HCT116 (cell line): ENCODE results near the gene ARHGAP10. TPM values are rescaled to one million over a fixed set of nuclear protein-coding genes. Genes with fewer than 3 reads are reported as not detected.

Experiments
- ATAC-seq: fragments of 200-7000 bp; cut with Tn5 transposase; 2 replicates; pipeline ENCODE4 v1.9.1; 2020; ENCODE audit warnings: mild to moderate bottlenecking, moderate library complexity
- BruUV-seq: library from RNA; stranded (reverse); fragments of 400-500 nt; replicated peaks from 2 replicates; lab custom pipeline; 2021; lab: Mats Ljungman, UMichigan
- CTCF ChIA-PET: fragments of 300-600 bp; sonication (Branson Sonifier 250); formaldehyde crosslinking; loops from one replicate; lab custom pipeline; 2021; ENCODE audit warnings: antibody characterized with exemption; lab: Charles Lee
- POLR2A ChIA-PET: fragments of 300-600, 350-600 bp; sonication (Branson Sonifier 250); formaldehyde crosslinking; loops from one replicate; lab custom pipeline; 2021; ENCODE audit warnings: antibody characterized with exemption; lab: Charles Lee
- RAD21 ChIA-PET, 2 experiments: fragments of 300-600 bp; sonication (Branson Sonifier 250); formaldehyde crosslinking; loops; one replicate each; lab custom pipeline; 2023; ENCODE audit warnings: low total read pairs in 2 of 2; ENCODE audit not compliant: uncharacterized antibody in 2 of 2, unreplicated experiment in 2 of 2, low non-redundant PET in 1 of 2; lab: Charles Lee
- DNase-seq: peaks from one replicate; pipeline ENCODE4 v3.0.0-alpha.2; 2010; ENCODE audit warnings: low read depth, low spot score
- H2AFZ ChIP-seq: fragments of 200-600 bp; shearing (Covaris generic), sonication (generic); 2 replicates; pipeline ENCODE4 v1.6.1; 2017; ENCODE audit warnings: low read depth, mixed run types, mixed read lengths, antibody characterized with exemption, low read length; ENCODE audit not compliant: poor library complexity, severe bottlenecking
- H3K27ac ChIP-seq: 2 replicates; pipeline ENCODE4 v1.5.1; 2012; ENCODE audit warnings: low read depth, low read length
- H3K27me3 ChIP-seq: fragments of 200-600 bp; sonication (generic); 2 replicates; pipeline ENCODE4 v1.6.1; 2016; ENCODE audit warnings: mixed run types, low read length, mixed read lengths; ENCODE audit not compliant: insufficient read depth
- H3K36me3 ChIP-seq, 2 experiments: fragments of 200-500 bp in 1 of 2; fragments of 200-600 bp in 1 of 2; sonication (Bioruptor generic) in 1 of 2; sonication (generic) in 1 of 2; 2 replicates each; pipeline versions ENCODE4 v1.5.1 to v1.6.1; 2014 to 2016; ENCODE audit warnings: low read length in 2 of 2, inconsistent platforms in 1 of 2, mixed read lengths in 1 of 2, mixed run types in 1 of 2; ENCODE audit not compliant: insufficient read depth in 2 of 2, control insufficient read depth in 1 of 2
- H3K4me1 ChIP-seq, 2 experiments: fragments of 200-600 bp in 1 of 2; sonication (generic) in 1 of 2; 2 replicates each; pipeline versions ENCODE4 v1.5.1 to v1.6.1; 2012 to 2017; ENCODE audit warnings: low read length in 2 of 2, inconsistent platforms in 1 of 2, mild to moderate bottlenecking in 1 of 2, mixed read lengths in 1 of 2, mixed run types in 1 of 2, moderate library complexity in 1 of 2; ENCODE audit not compliant: insufficient read depth in 2 of 2, control insufficient read depth in 1 of 2
- H3K4me2 ChIP-seq: fragments of 200-600 bp; sonication (generic); 2 replicates; pipeline ENCODE4 v1.6.1; 2017; ENCODE audit warnings: mixed run types, low read length, mixed read lengths
- H3K4me3 ChIP-seq, 2 experiments: fragments of 200-600 bp in 1 of 2; sonication (generic) in 1 of 2; replicated peaks in 1 of 2; 2 replicates each; pipeline ENCODE4 v1.5.1; 2011 to 2016; ENCODE audit warnings: low read length in 2 of 2, control low read depth in 1 of 2, low read depth in 1 of 2, mild to moderate bottlenecking in 1 of 2, mixed read lengths in 1 of 2, mixed run types in 1 of 2
- H3K79me2 ChIP-seq: fragments of 200-600 bp; sonication (generic); 2 replicates; pipeline ENCODE4 v1.6.1; 2017; ENCODE audit warnings: mild to moderate bottlenecking, mixed run types, low read length, moderate library complexity, mixed read lengths; ENCODE audit not compliant: insufficient read depth
- H3K9ac ChIP-seq: fragments of 200-600 bp; sonication (generic); 2 replicates; pipeline ENCODE4 v1.6.1; 2016; ENCODE audit warnings: low read length, mixed read lengths
- H3K9me2 ChIP-seq: fragments of 200-600 bp; sonication (generic), shearing (Covaris generic); 2 replicates; pipeline ENCODE4 v1.6.1; 2017; ENCODE audit warnings: mixed run types, mild to moderate bottlenecking, moderate library complexity; ENCODE audit not compliant: insufficient read depth
- H3K9me3 ChIP-seq, 2 experiments: fragments of 200-500 bp in 1 of 2; fragments of 200-600 bp in 1 of 2; sonication (Bioruptor generic) in 1 of 2; sonication (generic) in 1 of 2; 2 replicates each; pipeline ENCODE4 v1.6.1; 2014 to 2017; ENCODE audit warnings: low read length in 2 of 2, mixed read lengths in 2 of 2, inconsistent platforms in 1 of 2, low read depth in 1 of 2, mild to moderate bottlenecking in 1 of 2, mixed run types in 1 of 2, moderate library complexity in 1 of 2; ENCODE audit not compliant: control insufficient read depth in 1 of 2, insufficient read depth in 1 of 2
- H4K20me1 ChIP-seq: fragments of 200-600 bp; sonication (generic), shearing (Covaris generic); 2 replicates; pipeline ENCODE4 v1.6.1; 2017; ENCODE audit warnings: mixed run types, mild to moderate bottlenecking, moderate library complexity; ENCODE audit not compliant: insufficient read depth
- CBX3 ChIP-seq: IDR thresholded peaks from 2 replicates; pipeline ENCODE4 v1.6.1; 2012; ENCODE audit warnings: low read depth
- CEBPB ChIP-seq: IDR thresholded peaks from 2 replicates; pipeline ENCODE4 v1.6.1; 2012; ENCODE audit warnings: low read depth
- EGR1 ChIP-seq: IDR thresholded peaks from 2 replicates; pipeline ENCODE4 v1.6.1; 2012; ENCODE audit warnings: low read depth
- ELF1 ChIP-seq: IDR thresholded peaks from 2 replicates; pipeline ENCODE4 v1.6.1; 2012; ENCODE audit warnings: low read depth, borderline replicate concordance
- EZH2 ChIP-seq: fragments of 200-600 bp; sonication (generic); IDR thresholded peaks from 2 replicates; pipeline ENCODE4 v1.6.1; 2017; ENCODE audit warnings: antibody characterized with exemption, mixed run types
- EZH2phosphoT487 ChIP-seq: fragments of 200-600 bp; IDR thresholded peaks from 2 replicates; pipeline ENCODE4 v1.6.1; 2018; ENCODE audit warnings: antibody characterized with exemption, borderline replicate concordance
- FOSL1 ChIP-seq: IDR thresholded peaks from 2 replicates; pipeline ENCODE4 v1.6.1; 2012; ENCODE audit warnings: low read depth
- JUND ChIP-seq: IDR thresholded peaks from 2 replicates; pipeline ENCODE4 v1.6.1; 2012
- POLR2A ChIP-seq: IDR thresholded peaks from 2 replicates; pipeline ENCODE4 v1.7.0; 2011; ENCODE audit warnings: borderline replicate concordance; ENCODE audit not compliant: insufficient read depth, insufficient read length; ENCODE audit errors: extremely low read depth
- POLR2AphosphoS5 ChIP-seq: IDR thresholded peaks from 2 replicates; pipeline ENCODE4 v1.6.1; 2011; ENCODE audit warnings: mild to moderate bottlenecking, low read depth, low read length, moderate library complexity
- RAD21 ChIP-seq: IDR thresholded peaks from 2 replicates; pipeline ENCODE4 v1.6.1; 2012; ENCODE audit warnings: low read depth, mild to moderate bottlenecking
- REST ChIP-seq: IDR thresholded peaks from 2 replicates; pipeline ENCODE4 v1.6.1; 2012; ENCODE audit warnings: low read depth
- SIN3A ChIP-seq: IDR thresholded peaks from 2 replicates; pipeline ENCODE4 v1.6.1; 2012; ENCODE audit warnings: low read depth
- SP1 ChIP-seq: IDR thresholded peaks from 2 replicates; pipeline ENCODE4 v1.6.1; 2012; ENCODE audit warnings: low read depth
- SRF ChIP-seq: IDR thresholded peaks from 2 replicates; pipeline ENCODE4 v1.6.1; 2012; ENCODE audit warnings: low read depth
- TCF7L2 ChIP-seq: IDR thresholded peaks from 2 replicates; pipeline ENCODE4 v1.7.0; 2011; ENCODE audit warnings: borderline replicate concordance, inconsistent platforms; ENCODE audit not compliant: insufficient read depth, insufficient read length; ENCODE audit errors: extremely low read depth
- YY1 ChIP-seq: IDR thresholded peaks from 2 replicates; pipeline ENCODE4 v1.6.1; 2011; ENCODE audit warnings: low read length, low read depth, moderate library complexity, mild to moderate bottlenecking; ENCODE audit not compliant: insufficient replicate concordance; ENCODE audit errors: extremely low read depth
- ZBTB33 ChIP-seq: IDR thresholded peaks from 2 replicates; pipeline ENCODE4 v1.6.1; 2011; ENCODE audit warnings: mild to moderate bottlenecking, low read length, moderate library complexity; ENCODE audit not compliant: insufficient replicate concordance; ENCODE audit errors: extremely low read depth
- ZFX ChIP-seq: fragments of 450-650 bp; IDR thresholded peaks from 2 replicates; pipeline ENCODE4 v1.6.1; 2017
- ZNF274 ChIP-seq: fragments of 200-500 bp; sonication (Bioruptor generic); IDR thresholded peaks from 2 replicates; pipeline ENCODE4 v1.6.1; 2014; ENCODE audit warnings: mild to moderate bottlenecking, low read depth, low read length, inconsistent platforms
- intact Hi-C: fragments of 100-400 bp; cut with micrococcal nuclease; formaldehyde crosslinking; loops from 2 replicates; pipeline ENCODE4 v1.10.0; 2022
- total RNA-seq: library from RNA; stranded (reverse); gene quantifications from one replicate; pipeline ENCODE4 v1.2.1, GENCODE V29; 2021; ENCODE audit not compliant: unreplicated experiment
- TF ChIP-seq, protein P1 (sequence below): IDR thresholded peaks from 2 replicates; pipeline ENCODE4 v1.6.1; 2012

The ARHGAP10 gene
- total RNA-seq, 1 experiment from 2014 or later, result 24.7 TPM

DNA sequence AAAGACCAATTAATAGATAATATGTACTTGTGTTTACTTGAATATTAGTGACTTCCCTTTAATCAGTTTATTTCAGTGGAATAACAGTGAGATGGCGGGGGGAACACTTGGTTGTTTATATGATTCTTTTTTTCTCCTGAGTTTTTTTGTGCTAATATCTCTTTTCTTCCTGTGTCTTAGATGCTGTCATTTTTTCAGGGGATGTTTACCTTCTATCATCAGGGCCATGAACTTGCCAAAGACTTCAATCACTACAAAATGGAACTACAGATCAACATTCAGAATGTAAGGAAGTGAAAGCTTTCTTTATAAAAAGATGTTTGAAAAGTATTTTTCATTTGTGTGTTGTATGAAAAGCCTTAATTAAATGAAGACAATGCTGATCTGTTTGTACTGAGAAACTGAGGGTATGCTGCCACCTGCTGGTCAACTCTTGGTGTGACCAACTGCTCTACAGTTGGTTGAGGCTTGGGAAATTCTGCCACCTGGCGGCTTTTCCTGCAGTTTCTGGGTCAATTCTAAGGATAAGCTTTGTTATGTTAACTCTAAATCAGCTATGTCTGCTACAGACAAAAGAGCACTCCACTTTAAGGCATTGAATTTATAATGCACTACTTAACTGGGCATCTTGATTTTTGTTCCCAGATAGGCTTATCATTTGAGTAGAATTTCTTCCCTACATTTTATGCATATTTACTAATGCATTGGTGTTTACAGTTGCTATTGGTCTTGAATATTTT is 134.8 kb downstream of the ARHGAP10 start:
- Histone ChIP-seq H4K20me1 (no peaks in the 10 kb centered on the region), H3K9me3 (no peaks in the 10 kb centered on the region), H3K4me3 (no peak overlapping the region), H3K4me1 (no peaks in the 10 kb centered on the region), H3K9me2 (no peaks in the 10 kb centered on the region), H3K9ac (no peak overlapping the region), H2AFZ (no peak overlapping the region), H3K79me2 (no peaks in the 10 kb centered on the region; the same call in 1 of the 2 replicates), H3K36me3 (no peaks in the 10 kb centered on the region), H3K27me3 (no peaks in the 10 kb centered on the region), H3K27ac (no peak overlapping the region), H3K4me2 (no peak overlapping the region)
- ChIA-PET POLR2A (interaction anchor here (1.2 to 1.6 kb wide), 3 partner anchors 183 to 267 kb away, joined by 3 to 7 read pairs (median 4); partner anchors contain the start of genes PRMT9 and TMEM184C), CTCF (interaction anchor here (0.6 to 3.2 kb wide), 64 partner anchors 8 to 848 kb away, joined by 3 to 61 read pairs (median 5); partner anchors contain the start of genes ARHGAP10, PRMT9 and TMEM184C), RAD21 (interaction anchor here (0.6 to 1.3 kb wide), 11 partner anchors 153 to 847 kb away, joined by 3 to 12 read pairs (median 4); partner anchors contain the start of genes PRMT9 (in 2 of the 2) and TMEM184C (in 1 of the 2))
- peak; percentile 81 for DNase-seq
- no TSS peak for BruUV-seq
- peak; percentile 96 for ATAC-seq
- intact Hi-C loops, result loop anchor here (1.0 to 5.0 kb wide), 8 partner anchors 158 to 847 kb away; partner anchors contain the start of gene TMEM184C
- TF ChIP-seq CBX3, result no peak
- TF ChIP-seq ZNF274, result no peak
- TF ChIP-seq CEBPB, result no peak
- TF ChIP-seq SP1, result no peak
- TF ChIP-seq SIN3A, result no peak
- no peak for TF ChIP-seq POLR2A
- TF ChIP-seq FOSL1, result no peak
- no peak for TF ChIP-seq EZH2
- no peak for TF ChIP-seq POLR2AphosphoS5
- TF ChIP-seq ZFX, result no peak
- TF ChIP-seq EZH2phosphoT487, result no peak
- no peak for TF ChIP-seq REST
- no peak for TF ChIP-seq ZBTB33
- no peak for TF ChIP-seq EGR1
- TF ChIP-seq RAD21, result peak; percentile 100
- no peak for TF ChIP-seq ELF1
- no peak for TF ChIP-seq JUND
- peak; percentile 23 for TF ChIP-seq YY1
- TF ChIP-seq, protein P1, sequence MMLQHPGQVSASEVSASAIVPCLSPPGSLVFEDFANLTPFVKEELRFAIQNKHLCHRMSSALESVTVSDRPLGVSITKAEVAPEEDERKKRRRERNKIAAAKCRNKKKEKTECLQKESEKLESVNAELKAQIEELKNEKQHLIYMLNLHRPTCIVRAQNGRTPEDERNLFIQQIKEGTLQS, result no peak
- TF ChIP-seq SRF, result no peak
- no peak for TF ChIP-seq TCF7L2
